ENCODE data around the gene DISC1.

GRCh38 chr1:231844986-231845502 is 218.5 kb downstream of the DISC1 start:
- TF ChIP-seq YY1 (IDR thresholded peaks at IDR 0.05; ENCODE audit: low read depth) (no peak), RAD21 (IDR thresholded peaks at IDR 0.05; ENCODE audit: low read depth) (no peak), USF1 (IDR thresholded peaks at IDR 0.05) (no peak), MAX (IDR thresholded peaks at IDR 0.05) (no peak), REST (IDR thresholded peaks at IDR 0.05; ENCODE audit: low read depth) (no peak), TAF1 (IDR thresholded peaks at IDR 0.05; ENCODE audit: low read depth) (no peak), EP300 (IDR thresholded peaks at IDR 0.05; ENCODE audit: borderline replicate concordance) (no peak), EGR1 (IDR thresholded peaks at IDR 0.05) (no peak), TEAD4 (IDR thresholded peaks at IDR 0.05) (no peak), NFIC (IDR thresholded peaks at IDR 0.05) (no peak), FOXM1 (IDR thresholded peaks at IDR 0.05; ENCODE audit: borderline replicate concordance, low read depth) (no peak), CEBPB (IDR thresholded peaks at IDR 0.05) (no peak), CREB1 (IDR thresholded peaks at IDR 0.05; ENCODE audit: low read depth) (no peak), ZBTB7A (IDR thresholded peaks at IDR 0.05; ENCODE audit: low read depth) (no peak)

Data from Ishikawa (cell line).